SK-N-SH (cell line): ENCODE results near the gene HIVEP2. TPM values are rescaled to one million over a fixed set of nuclear protein-coding genes. Genes with fewer than 3 reads are reported as not detected.

Experiments used
- CHD2 ChIP-seq: fragments of 150-350 bp; IDR thresholded peaks from 2 replicates; pipeline ENCODE4 v1.6.1; 2018; ENCODE audit warnings: low read length; ENCODE audit not compliant: partially characterized antibody
- CTCF ChIP-seq: fragments of 200-600 bp; sonication (generic); IDR thresholded peaks from 2 replicates; pipeline ENCODE4 v1.6.1; 2017; ENCODE audit warnings: antibody characterized with exemption, mild to moderate bottlenecking, moderate library complexity
- ELF1 ChIP-seq: IDR thresholded peaks from 2 replicates; pipeline ENCODE4 v1.4.0; 2012
- EP300 ChIP-seq, 2 experiments: IDR thresholded peaks; 2 replicates each; pipeline versions ENCODE4 v1.4.0 to v1.6.1; 2012; ENCODE audit warnings: borderline replicate concordance in 1 of 2, low read depth in 1 of 2, low read length in 1 of 2
- FOXJ3 ChIP-seq: sonication (generic); formaldehyde crosslinking; IDR thresholded peaks from 2 replicates; pipeline ENCODE4 v1.5.1; 2020; ENCODE audit warnings: mild to moderate bottlenecking, missing genetic modification reagents
- FOXM1 ChIP-seq: IDR thresholded peaks from 2 replicates; pipeline ENCODE4 v1.4.0; 2012; ENCODE audit warnings: low read depth, mild to moderate bottlenecking
- GABPA ChIP-seq: IDR thresholded peaks from 2 replicates; pipeline ENCODE4 v1.4.0; 2012; ENCODE audit warnings: low read depth, mild to moderate bottlenecking
- GATA2 ChIP-seq: sonication (generic); formaldehyde crosslinking; IDR thresholded peaks from 2 replicates; pipeline ENCODE4 v1.5.0; 2020; ENCODE audit warnings: mild to moderate bottlenecking, missing genetic modification reagents
- JUND ChIP-seq: IDR thresholded peaks from 2 replicates; pipeline ENCODE4 v1.4.0; 2012
- MAX ChIP-seq: IDR thresholded peaks from 2 replicates; pipeline ENCODE4 v1.4.0; 2012; ENCODE audit warnings: low read depth
- NRF1 ChIP-seq: IDR thresholded peaks from 2 replicates; pipeline ENCODE4 v1.6.1; 2012; ENCODE audit warnings: low read depth, mild to moderate bottlenecking, low read length
- REST ChIP-seq: IDR thresholded peaks from 2 replicates; pipeline ENCODE4 v1.6.1; 2012; ENCODE audit warnings: mild to moderate bottlenecking, low read depth, low read length, moderate library complexity
- RFX5 ChIP-seq: IDR thresholded peaks from 2 replicates; pipeline ENCODE4 v1.6.1; 2012; ENCODE audit warnings: mild to moderate bottlenecking, improper control_type of control experiment, low read length
- RXRA ChIP-seq: IDR thresholded peaks from 2 replicates; pipeline ENCODE4 v1.4.0; 2012; ENCODE audit warnings: low read depth, mild to moderate bottlenecking, borderline replicate concordance
- SIN3A ChIP-seq: IDR thresholded peaks from 2 replicates; pipeline ENCODE4 v1.6.1; 2012; ENCODE audit warnings: low read depth, mild to moderate bottlenecking, low read length, moderate library complexity, borderline replicate concordance
- SMC3 ChIP-seq: IDR thresholded peaks from 2 replicates; pipeline ENCODE4 v1.6.1; 2012; ENCODE audit warnings: low read depth, low read length, improper control_type of control experiment
- TAF1 ChIP-seq: IDR thresholded peaks from 2 replicates; pipeline ENCODE4 v1.6.1; 2012; ENCODE audit warnings: low read depth, mild to moderate bottlenecking, low read length, moderate library complexity, borderline replicate concordance
- TCF12 ChIP-seq: IDR thresholded peaks from 2 replicates; pipeline ENCODE4 v1.4.0; 2012
- TEAD4 ChIP-seq: IDR thresholded peaks from 2 replicates; pipeline ENCODE4 v1.4.0; 2012; ENCODE audit warnings: mild to moderate bottlenecking, borderline replicate concordance; ENCODE audit not compliant: insufficient read depth
- USF2 ChIP-seq: fragments of 150-350 bp; IDR thresholded peaks from 2 replicates; pipeline ENCODE4 v1.6.1; 2017; ENCODE audit warnings: antibody characterized with exemption, low read length, low read depth, borderline replicate concordance
- YY1 ChIP-seq: IDR thresholded peaks from 2 replicates; pipeline ENCODE4 v1.4.0; 2012; ENCODE audit warnings: low read depth, mild to moderate bottlenecking
- ZBTB33 ChIP-seq: IDR thresholded peaks from 2 replicates; pipeline ENCODE4 v1.4.0; 2012; ENCODE audit warnings: low read depth, borderline replicate concordance
- polyA plus RNA-seq, 3 experiments: library from polyadenylated mRNA; depleted of rRNA; stranded (reverse); fragments of >200 nt; gene quantifications; 2 replicates each; pipeline ENCODE4 v1.2.3, GENCODE V29; 2012

Gene HIVEP2
- polyA plus RNA-seq, 1 of the 3 experiments (the other 2 are of a cell fraction) = 2.5 TPM

- TF ChIP-seq TAF1 (peak; percentile 22; the same call in 1 of the 2 replicates), USF2 (no peak), ZBTB33 (0 out of 2 replicates have a peak, but pooled peaks have one; percentile 29), GATA2 (no peak), RXRA (peak; percentile 70), FOXM1 (peak; percentile 52; the same call in 1 of the 2 replicates), TCF12 (peak; percentile 91), FOXJ3 (CRISPR knock-in tag) (no peak), RFX5 (no peak), REST (no peak), JUND (peak; percentile 76), NRF1 (no peak), YY1 (no peak), MAX (peak; percentile 47), TEAD4 (peak; percentile 86), GABPA (no peak), EP300 (IDR thresholded peaks at IDR 0.05; ENCODE audit: borderline replicate concordance in 1 of 2, low read depth in 1 of 2, low read length in 1 of 2) (peak; percentile 11 to 92; a peak in 2 of 4 replicates), SMC3 (no peak), CTCF (no peak), ELF1 (peak; percentile 8; the same call in 1 of the 2 replicates), CHD2 (no peak), SIN3A (no peak)
These were observed 42.3 kb downstream of the HIVEP2 start (continued) for GRCh38 chr6:142902636-142903053.
